Tibial nerve (tissue), 4 donors: ENCODE measurements around the gene TRIM66.

Experiments
- CTCF ChIP-seq, 5 experiments: fragments of 200-600 bp in 3 of 5; fragments of 450-650 bp in 2 of 5; sonication (generic) in 3 of 5; IDR thresholded peaks; one replicate each; pipeline ENCODE4 v1.5.1; 2016 to 2019; ENCODE audit warnings: antibody characterized with exemption in 5 of 5, mild to moderate bottlenecking in 3 of 5, moderate library complexity in 2 of 5
- EP300 ChIP-seq, 2 donors: sonication (generic); formaldehyde crosslinking; IDR thresholded peaks; one replicate each; pipeline ENCODE4 v1.6.1; 2017; ENCODE audit warnings: antibody characterized with exemption in 2 of 2, mild to moderate bottlenecking in 1 of 2
- POLR2A ChIP-seq, 2 donors: fragments of 450-650 bp; IDR thresholded peaks; one replicate each; pipeline ENCODE4 v1.6.1; 2017; ENCODE audit warnings: antibody characterized with exemption in 2 of 2, mild to moderate bottlenecking in 2 of 2, moderate library complexity in 2 of 2

GRCh38 chr11:8613036-8613435, 69.4 kb downstream of the TRIM66 start:
- TF ChIP-seq POLR2A (IDR thresholded peaks at IDR 0.05) (no peak), CTCF (IDR thresholded peaks at IDR 0.05) (no peak), EP300 (IDR thresholded peaks at IDR 0.05) (no peak)
